ENCODE data around the gene MYBPH.

DNA sequence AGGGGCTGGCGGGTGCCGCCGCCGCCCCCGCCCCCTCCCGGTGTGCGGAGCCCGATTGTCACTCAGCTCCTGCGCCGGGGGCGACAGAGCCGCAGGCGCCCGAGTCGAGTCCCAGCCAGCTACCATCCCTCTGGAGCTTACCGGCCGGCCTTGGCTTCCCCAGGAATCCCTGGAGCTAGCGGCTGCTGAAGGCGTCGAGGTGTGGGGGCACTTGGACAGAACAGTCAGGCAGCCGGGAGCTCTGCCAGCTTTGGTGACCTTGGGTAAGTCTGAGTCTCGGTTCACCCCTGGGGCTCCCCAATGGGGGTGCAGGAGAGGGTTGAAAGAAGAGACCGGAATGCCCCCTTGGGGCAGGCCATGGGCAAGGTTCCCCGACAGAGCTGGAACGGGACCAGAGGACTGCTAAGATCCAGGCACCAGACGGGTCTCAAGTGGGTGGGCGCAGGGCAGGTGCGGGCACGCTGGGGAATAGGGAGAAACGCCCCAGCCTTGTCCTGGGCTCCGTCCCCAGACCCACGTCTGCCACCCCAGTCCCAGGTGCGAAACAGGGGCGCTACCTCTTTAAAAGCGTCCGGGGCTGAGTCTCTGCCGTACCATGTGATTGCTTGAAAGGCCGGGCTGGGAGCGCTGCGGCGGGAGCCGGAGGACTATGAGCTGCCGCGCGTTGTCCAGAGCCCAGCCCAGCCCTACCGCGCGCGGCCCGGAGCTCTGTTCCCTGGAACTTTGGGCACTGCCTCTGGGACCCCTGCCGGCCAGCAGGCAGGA lies 47.8 kb downstream of the MYBPH start, which contains the start of gene ADORA1:
- no peak for TF ChIP-seq POLR2A (IDR thresholded peaks at IDR 0.05)
- TF ChIP-seq, protein P1, sequence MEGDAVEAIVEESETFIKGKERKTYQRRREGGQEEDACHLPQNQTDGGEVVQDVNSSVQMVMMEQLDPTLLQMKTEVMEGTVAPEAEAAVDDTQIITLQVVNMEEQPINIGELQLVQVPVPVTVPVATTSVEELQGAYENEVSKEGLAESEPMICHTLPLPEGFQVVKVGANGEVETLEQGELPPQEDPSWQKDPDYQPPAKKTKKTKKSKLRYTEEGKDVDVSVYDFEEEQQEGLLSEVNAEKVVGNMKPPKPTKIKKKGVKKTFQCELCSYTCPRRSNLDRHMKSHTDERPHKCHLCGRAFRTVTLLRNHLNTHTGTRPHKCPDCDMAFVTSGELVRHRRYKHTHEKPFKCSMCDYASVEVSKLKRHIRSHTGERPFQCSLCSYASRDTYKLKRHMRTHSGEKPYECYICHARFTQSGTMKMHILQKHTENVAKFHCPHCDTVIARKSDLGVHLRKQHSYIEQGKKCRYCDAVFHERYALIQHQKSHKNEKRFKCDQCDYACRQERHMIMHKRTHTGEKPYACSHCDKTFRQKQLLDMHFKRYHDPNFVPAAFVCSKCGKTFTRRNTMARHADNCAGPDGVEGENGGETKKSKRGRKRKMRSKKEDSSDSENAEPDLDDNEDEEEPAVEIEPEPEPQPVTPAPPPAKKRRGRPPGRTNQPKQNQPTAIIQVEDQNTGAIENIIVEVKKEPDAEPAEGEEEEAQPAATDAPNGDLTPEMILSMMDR (IDR thresholded peaks at IDR 0.05) = peak in 1 of 6 experiments; percentile 7

Data from adrenal gland (tissue), 5 donors.